Gastrocnemius medialis (tissue), 4 donors: ENCODE results near the gene ABI3BP.

ENCODE experiments used
- POLR2A ChIP-seq, 2 donors: fragments of 450-650 bp; IDR thresholded peaks; one replicate each; pipeline ENCODE4 v1.6.1; 2017; ENCODE audit warnings: antibody characterized with exemption in 2 of 2, mild to moderate bottlenecking in 2 of 2, moderate library complexity in 2 of 2
- TF ChIP-seq, protein P1 (sequence below), 5 experiments: fragments of 450-650 bp in 3 of 5; fragments of 200-600 bp in 2 of 5; sonication (generic) in 2 of 5; IDR thresholded peaks in 4 of 5; conservative IDR thresholded peaks in 1 of 5; 1 replicate in 4 of 5; 2 replicates in 1 of 5; pipeline ENCODE4 v1.5.1; 2016 to 2019; ENCODE audit warnings: antibody characterized with exemption in 5 of 5, mild to moderate bottlenecking in 3 of 5, moderate library complexity in 3 of 5

DNA sequence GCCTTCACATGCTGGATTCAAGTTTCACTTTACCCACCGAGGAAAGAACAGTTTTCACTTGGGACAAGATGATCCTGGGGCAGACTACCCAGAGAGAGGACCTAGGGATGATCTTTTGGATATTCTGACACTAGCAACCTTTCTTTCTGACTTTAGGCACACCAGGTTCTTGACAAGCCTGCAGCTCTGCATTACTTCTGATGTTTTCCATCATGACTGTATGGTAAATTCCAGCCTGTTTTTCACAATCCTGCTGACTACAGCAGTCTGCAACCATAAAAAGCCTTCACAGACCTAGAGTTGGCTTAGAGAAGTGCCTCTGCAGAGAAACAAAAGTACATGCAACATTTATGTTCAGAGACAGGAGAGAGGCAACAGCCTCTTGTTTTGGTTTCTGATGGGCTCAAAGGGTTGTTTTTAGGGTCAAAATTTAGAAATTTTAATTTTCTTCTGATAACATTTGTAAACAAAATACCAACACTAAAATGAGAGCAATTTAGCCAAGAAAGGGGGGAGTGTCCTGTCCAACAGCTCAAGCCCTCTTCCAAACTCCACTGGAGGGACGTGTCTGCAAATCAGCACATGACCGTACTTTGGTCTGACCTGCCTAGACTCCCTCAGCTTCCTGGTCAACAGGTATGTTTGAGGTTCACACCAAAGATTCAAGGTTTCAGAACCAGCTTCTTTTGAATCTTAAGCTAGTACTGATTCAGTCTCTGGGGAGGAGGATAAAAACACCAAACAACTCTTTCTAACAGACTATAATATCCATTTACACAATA, 799 bp downstream of the ABI3BP start:
- peak in 1 of 2 donors; percentile 12 for TF ChIP-seq POLR2A (IDR thresholded peaks at IDR 0.05)
- TF ChIP-seq, protein P1, sequence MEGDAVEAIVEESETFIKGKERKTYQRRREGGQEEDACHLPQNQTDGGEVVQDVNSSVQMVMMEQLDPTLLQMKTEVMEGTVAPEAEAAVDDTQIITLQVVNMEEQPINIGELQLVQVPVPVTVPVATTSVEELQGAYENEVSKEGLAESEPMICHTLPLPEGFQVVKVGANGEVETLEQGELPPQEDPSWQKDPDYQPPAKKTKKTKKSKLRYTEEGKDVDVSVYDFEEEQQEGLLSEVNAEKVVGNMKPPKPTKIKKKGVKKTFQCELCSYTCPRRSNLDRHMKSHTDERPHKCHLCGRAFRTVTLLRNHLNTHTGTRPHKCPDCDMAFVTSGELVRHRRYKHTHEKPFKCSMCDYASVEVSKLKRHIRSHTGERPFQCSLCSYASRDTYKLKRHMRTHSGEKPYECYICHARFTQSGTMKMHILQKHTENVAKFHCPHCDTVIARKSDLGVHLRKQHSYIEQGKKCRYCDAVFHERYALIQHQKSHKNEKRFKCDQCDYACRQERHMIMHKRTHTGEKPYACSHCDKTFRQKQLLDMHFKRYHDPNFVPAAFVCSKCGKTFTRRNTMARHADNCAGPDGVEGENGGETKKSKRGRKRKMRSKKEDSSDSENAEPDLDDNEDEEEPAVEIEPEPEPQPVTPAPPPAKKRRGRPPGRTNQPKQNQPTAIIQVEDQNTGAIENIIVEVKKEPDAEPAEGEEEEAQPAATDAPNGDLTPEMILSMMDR (IDR thresholded peaks at IDR 0.05 in 4 of 5, conservative IDR thresholded peaks at IDR 0.05 in 1 of 5): no peak
